HEK293T (cell line): ENCODE data around the gene CUEDC1.

ENCODE experiments used
- ARNT ChIP-seq: fragments of 450-650 bp; IDR thresholded peaks from 2 replicates; pipeline ENCODE4 v1.6.1; 2017; ENCODE audit warnings: mild to moderate bottlenecking
- BHLHE40 ChIP-seq: fragments of 450-650 bp; IDR thresholded peaks from 2 replicates; pipeline ENCODE4 v1.6.1; 2016; ENCODE audit warnings: mild to moderate bottlenecking, moderate library complexity, borderline replicate concordance
- CTBP1 ChIP-seq: fragments of 450-650 bp; IDR thresholded peaks from 2 replicates; pipeline ENCODE4 v1.6.1; 2016; ENCODE audit warnings: borderline replicate concordance
- ELF4 ChIP-seq: fragments of 450-650 bp; IDR thresholded peaks from 2 replicates; pipeline ENCODE4 v1.6.1; 2017; ENCODE audit warnings: antibody characterized with exemption
- FOXA1 ChIP-seq: fragments of 450-650 bp; IDR thresholded peaks from 2 replicates; pipeline ENCODE4 v1.6.1; 2016; ENCODE audit warnings: mild to moderate bottlenecking
- FOXM1 ChIP-seq: fragments of 450-650 bp; IDR thresholded peaks from 2 replicates; pipeline ENCODE4 v1.6.1; 2017; ENCODE audit warnings: mild to moderate bottlenecking, borderline replicate concordance
- HDGF ChIP-seq: fragments of 450-650 bp; IDR thresholded peaks from 2 replicates; pipeline ENCODE4 v1.6.1; 2017; ENCODE audit warnings: antibody characterized with exemption, borderline replicate concordance
- SP1 ChIP-seq: fragments of 450-650 bp; IDR thresholded peaks from 2 replicates; pipeline ENCODE4 v1.6.1; 2017
- SUZ12 ChIP-seq: fragments of 450-650 bp; IDR thresholded peaks from 2 replicates; pipeline ENCODE4 v1.6.1; 2016; ENCODE audit warnings: mild to moderate bottlenecking
- TARDBP ChIP-seq: fragments of 450-650 bp; IDR thresholded peaks from 2 replicates; pipeline ENCODE4 v1.6.1; 2016

GRCh38 chr17:58001461-58002124 is 46.4 kb upstream of the CUEDC1 start:
- TF ChIP-seq SP1 (no peak), FOXM1 (no peak), SUZ12 (no peak), BHLHE40 (no peak), TARDBP (no peak), FOXA1 (no peak), ELF4 (no peak), CTBP1 (no peak), ARNT (no peak), HDGF (no peak)
